HG03103 (cell line): Measurements from ENCODE around the gene PGP.

Experiments
- ATAC-seq: cut with Tn5 transposase; IDR thresholded peaks from one replicate; pipeline ENCODE4 v1.9.1; 2021; ENCODE audit warnings: low read depth; ENCODE audit not compliant: unreplicated experiment

The PGP gene

DNA sequence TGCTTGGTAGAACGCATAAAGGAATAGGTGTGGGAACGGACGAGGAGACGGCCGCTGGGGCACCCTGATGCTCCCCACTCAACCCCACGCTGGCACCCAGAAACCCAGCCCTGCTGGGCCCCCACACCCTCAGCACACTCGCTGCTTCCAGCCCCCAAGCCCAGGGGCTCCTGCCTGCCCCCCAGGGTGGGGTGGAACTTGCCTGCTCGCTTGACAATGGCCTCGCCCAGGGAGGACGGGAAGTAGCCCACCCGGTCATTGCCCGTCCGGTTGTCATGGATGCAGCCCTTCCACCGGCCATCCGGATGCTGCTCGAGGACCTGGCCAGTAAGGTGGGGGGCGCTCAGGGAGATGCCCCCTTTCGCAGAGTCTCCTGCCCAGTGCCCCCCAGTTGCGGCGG, 28.1 kb downstream of the PGP start:
- ATAC-seq, result no peak

DNA sequence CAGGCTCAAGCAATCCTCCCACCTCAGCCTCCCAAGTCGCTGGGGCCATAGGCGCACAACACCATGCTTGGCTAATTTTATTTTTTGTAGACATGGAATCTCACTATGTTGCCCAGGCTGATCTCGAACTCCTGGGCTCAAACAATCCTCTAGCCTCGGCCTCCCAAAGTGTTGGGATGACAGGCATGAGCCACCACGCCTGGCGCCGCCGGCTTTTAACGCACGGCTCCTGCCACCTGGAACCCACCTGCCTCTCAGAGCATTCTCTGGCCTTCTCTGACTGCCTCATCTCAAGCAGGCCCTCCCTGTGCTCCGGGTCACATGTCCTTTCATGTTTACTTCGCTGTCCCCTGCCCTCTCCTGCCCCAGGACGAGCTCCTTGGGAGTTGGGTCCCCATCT, 28.6 kb downstream of the PGP start:
- no peak for ATAC-seq

- no peak for ATAC-seq
These were observed 29.7 kb downstream of the PGP start for GRCh38 chr16:2184962-2185361.

DNA sequence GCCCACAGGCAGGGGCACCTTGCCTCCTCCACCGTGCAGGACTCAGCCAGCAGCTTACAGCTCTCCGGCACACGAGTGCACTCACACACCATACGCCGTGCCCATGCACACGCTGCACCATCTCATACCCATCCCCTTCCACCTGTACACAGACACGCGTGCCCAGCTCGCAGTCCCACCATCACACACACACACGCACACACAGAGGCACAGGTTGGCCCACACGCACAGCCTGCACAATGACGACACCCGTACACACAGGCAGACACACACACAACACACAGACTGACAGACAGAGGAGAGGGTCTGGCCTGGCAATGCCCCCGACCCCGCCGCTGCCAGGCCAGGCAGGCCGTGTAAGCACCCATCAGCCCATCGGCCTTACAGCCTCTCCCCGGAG, 30.3 kb downstream of the PGP start:
- no peak for ATAC-seq

- ATAC-seq, result no peak
These were observed 31.0 kb downstream of the PGP start for GRCh38 chr16:2183671-2184070.

GRCh38 chr16:2181952-2182351, 32.7 kb downstream of the PGP start:
- no peak for ATAC-seq

DNA sequence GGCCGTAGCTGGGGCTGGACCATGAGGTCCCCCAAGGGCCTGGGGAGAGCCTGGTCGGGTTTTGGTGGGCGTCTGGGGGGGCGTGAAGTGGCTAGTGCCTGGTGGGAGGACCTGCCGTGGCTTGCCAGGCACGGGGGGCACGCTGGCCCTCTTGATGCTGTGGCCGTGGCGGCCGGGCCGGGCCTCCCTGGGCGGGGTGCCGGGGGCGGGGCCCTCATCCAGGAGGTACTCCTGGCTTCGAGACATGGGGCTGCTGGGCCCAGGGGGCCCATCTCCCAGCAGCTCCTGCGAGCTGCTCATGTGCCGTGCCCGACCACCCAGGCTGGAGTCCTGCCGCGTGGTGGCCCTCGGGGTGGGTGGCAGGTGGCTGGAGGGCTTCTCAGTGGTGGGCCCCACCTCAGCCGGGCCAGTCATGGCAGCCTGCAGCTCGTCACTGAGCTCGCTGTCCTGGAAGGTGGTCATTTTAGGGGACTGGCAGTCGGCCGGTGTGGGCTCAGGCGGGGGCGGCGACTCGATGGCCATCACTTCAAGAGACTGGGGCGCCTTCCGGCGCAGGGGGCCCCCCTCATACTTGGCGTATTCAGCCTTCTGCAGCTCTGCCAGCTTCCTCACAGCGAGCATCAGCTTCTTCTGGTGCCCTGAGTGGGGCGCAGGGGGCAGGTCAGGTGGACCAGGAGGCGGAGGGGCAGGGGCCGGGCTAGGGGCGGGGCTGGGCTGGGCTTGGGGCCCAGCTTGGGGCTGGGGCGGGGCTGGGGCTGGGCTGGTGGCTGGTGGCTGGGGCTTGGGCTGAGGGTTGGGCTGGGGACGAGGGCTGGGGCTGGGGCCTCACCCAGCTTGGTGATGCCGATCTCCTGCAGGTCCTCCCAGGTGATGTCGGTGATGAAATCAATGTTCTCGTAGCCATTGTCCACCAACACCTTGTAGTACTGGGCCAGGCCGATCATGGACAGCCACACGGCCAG, 33.4 kb downstream of the PGP start:
- ATAC-seq, result no peak

- no peak for ATAC-seq
These were observed 34.2 kb downstream of the PGP start for GRCh38 chr16:2180461-2180860.

DNA sequence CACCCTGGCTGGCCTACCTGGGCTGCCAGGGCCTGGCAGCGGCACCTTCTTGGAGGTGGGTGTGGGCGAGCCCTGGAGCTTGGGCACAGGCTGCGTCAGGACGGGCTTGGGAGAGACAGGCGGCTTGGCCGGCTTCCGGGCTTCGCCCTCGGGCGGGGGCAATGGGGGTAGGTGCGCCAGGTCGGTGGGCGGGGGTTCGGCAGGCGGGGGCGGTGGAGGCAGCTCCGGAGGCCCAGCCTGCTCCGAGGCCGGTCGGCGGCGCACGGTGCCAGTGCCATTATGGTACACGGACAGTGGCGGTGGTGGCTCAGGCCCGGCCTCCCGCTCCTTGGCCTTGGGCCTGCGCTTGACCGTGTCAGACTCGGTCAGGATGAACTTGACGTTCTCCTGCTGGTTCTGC, 35.1 kb downstream of the PGP start:
- no peak for ATAC-seq

DNA sequence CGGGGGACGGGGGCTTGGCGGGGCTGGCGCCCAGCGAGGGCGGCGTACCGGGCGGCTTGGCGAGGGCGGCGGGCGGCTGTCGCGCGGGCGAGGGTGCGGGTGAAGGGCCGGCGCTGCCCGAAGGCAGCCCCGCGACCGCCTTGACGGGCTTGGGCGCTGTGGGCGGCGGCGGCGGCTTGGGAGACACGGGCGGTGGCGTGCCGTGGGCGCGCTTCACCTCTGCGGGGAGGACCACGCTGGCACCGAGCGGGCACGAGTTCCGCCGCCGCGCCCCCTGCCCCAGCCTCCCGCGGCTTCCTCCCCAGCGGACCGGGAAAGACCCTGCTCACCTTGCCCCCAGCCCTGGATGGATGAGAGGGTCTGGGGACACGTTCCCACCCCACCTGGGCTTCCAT, 35.5 kb downstream of the PGP start:
- no peak for ATAC-seq

DNA sequence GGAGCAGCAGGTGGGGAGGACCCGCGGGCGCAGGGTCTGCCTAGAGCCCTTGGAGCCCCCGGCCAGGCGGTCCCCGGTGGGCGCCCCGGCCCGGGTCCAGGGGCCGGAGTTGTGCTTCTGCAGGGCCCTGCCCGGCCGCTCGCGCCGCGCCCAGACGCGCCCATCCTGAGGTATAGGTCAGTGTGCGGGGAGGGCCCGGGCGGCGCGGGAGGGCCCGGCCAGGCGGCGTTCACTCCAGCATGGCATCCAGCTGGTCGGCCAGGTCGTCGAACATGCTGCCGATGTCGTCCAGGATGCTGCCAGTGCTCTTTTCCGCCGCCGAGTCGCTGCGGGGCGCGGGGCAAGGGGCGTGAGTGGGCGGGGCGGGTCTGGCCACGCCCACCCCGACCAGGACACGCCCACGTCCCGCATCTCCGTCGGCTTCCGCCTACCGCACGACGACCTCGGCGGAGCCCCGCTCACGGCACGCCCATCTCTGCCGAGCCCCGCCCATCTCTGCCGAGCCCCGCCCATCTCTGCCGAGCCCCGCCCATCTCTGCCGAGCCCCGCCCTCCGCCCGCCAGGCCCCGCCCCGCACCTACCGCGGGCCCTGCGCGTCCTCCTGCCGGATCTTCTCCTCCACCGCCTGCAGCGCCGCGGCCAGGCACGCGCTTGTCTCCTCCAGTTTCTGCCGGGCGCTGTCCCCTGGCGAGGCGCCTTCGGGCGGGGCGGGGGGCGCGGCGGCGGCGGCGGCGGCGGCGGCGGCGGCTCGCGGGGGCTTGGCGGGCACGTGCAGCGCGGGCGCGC, 36.1 kb downstream of the PGP start:
- ATAC-seq, result no peak

GRCh38 chr16:2177561-2177960, 37.1 kb downstream of the PGP start:
- ATAC-seq, result no peak

- no peak for ATAC-seq
These were observed 37.5 kb downstream of the PGP start for GRCh38 chr16:2177101-2177500.

DNA sequence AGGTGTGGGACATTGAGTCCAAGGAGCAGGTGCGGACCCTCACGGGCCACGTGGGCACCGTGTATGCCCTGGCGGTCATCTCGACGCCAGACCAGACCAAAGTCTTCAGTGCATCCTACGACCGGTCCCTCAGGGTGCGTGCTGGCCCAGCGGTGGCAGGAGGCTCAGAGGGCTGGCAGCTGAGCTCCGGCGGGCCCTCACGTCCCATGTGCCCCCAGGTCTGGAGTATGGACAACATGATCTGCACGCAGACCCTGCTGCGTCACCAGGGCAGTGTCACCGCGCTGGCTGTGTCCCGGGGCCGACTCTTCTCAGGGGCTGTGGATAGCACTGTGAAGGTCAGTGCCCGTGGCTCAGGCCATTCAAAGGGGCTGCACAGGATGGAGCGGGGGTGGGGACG, 38.6 kb downstream of the PGP start:
- no peak for ATAC-seq

GRCh38 chr16:2175454-2175853, 39.2 kb downstream of the PGP start:
- no peak for ATAC-seq

- ATAC-seq, result no peak
These were observed 40.1 kb downstream of the PGP start for GRCh38 chr16:2174396-2175131.

DNA sequence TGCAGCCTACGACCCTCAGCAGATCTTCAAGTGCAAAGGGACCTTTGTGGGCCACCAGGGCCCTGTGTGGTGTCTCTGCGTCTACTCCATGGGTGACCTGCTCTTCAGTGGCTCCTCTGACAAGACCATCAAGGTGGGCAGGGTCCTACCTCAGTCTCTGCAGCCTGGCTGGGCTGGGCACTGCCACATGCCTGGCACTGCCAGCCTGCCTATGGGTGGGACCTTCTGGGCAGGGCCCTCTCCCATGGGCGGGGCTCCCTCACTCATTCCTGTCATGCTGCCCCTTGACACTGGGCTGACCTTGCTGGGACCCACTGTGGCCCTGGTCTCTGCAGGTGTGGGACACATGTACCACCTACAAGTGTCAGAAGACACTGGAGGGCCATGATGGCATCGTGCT, 40.7 kb downstream of the PGP start:
- no peak for ATAC-seq

GRCh38 chr16:2173366-2173765, 41.3 kb downstream of the PGP start:
- ATAC-seq, result no peak

DNA sequence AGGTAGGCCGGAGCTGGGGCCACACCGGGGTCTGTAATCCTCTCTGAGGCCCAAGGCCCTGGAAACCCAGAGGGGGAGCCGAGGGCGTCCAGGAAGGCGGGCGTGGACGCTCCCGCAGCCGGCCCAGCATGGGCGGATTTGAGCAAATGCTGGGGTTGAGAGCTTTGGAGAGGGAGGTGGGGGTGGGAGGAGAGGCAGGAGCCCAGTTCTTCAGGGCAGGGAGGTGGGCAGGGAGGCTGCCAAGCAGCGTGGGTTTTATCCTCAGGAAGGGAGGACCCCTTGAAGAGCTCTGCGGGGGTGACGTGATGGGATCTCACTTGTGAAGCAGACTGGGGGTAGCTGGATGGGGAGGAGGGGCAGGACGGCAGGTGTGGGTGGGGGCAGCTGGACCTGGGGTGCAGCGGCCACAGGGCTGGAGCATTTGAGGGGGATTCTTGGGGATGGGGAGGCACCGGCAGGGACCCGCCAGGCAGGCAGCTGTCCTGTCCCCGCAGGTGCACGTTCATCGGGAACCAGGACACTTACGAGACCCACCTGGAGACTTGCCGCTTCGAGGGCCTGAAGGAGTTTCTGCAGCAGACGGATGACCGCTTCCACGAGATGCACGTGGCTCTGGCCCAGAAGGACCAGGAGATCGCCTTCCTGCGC, 41.8 kb downstream of the PGP start:
- ATAC-seq, result no peak

DNA sequence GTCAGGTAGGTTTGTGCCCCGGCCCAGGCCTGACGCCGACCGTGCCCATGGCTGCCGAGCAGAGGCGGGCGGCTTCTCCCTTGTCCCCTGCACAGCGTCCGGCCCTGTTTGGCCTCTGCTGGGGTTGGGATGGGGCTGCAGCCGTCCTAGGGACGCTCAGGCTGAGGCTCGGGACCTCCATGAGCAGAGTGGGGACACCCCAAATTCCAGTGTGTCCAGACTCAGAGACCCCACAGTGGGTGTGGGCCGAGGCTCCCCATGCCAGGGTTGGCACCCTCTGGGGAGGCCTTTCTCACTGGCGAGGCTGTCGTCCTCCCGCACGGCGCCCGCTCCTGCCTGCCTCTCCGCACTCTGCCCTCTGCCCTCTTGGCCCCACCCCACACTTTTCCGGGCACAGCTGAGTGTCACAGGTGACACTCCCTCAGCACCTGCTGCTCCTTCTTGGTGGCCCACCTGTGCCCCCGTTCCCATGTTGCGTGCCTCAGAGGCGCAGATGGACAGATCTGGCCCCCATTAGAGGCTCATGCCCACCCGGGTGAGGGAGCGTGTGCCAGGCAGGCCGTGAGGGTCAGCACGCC, 43.0 kb downstream of the PGP start:
- ATAC-seq, result no peak
